ENCODE data around the gene NTSR2. TPM values are rescaled to one million over a fixed set of nuclear protein-coding genes. Genes with fewer than 3 reads are reported as not detected.

NTSR2 gene
- total and polyA plus RNA-seq, 9 donors: 0.33 to 3.8 (median 0.97) TPM; not detected in 2

GRCh38 chr2:11635141-11635540, 34.9 kb downstream of the NTSR2 start:
- Histone ChIP-seq H3K36me3 (peaks cover 7% of the 10 kb centered on the region), H3K4me1 (ENCODE audit: insufficient read depth) (no peaks in the 10 kb centered on the region), H3K9me3 (no peaks in the 10 kb centered on the region), H3K27ac (no peak overlapping the region), H3K27me3 (no peaks in the 10 kb centered on the region), H3K4me3 (no peak overlapping the region)
- no peak for TF ChIP-seq CTCF (IDR thresholded peaks at IDR 0.05)
- TF ChIP-seq POLR2A (IDR thresholded peaks at IDR 0.05): no peak
- TF ChIP-seq EP300 (IDR thresholded peaks at IDR 0.05): no peak
- WGBS, 3 donors: 92 to 94% (median 93%) methylated on average over 15 of the region's 15 CpGs
- DNase-seq: no peak
- intact Hi-C loops (cut with DNase I): no loop called here

- DNase-seq: no peak
- H3K27ac ChIP-seq: no peak overlapping the region
- intact Hi-C loops (cut with DNase I): no loop called here
Measured at GRCh38 chr2:11634584-11634983, 35.4 kb downstream of the NTSR2 start.

GRCh38 chr2:11633923-11634478, 36.0 kb downstream of the NTSR2 start:
- Histone ChIP-seq H3K4me3 (no peak overlapping the region), H3K27me3 (no peaks in the 10 kb centered on the region), H3K36me3 (peaks cover 2% of the 10 kb centered on the region), H3K27ac (no peak overlapping the region), H3K9me3 (no peaks in the 10 kb centered on the region), H3K4me1 (ENCODE audit: insufficient read depth) (no peaks in the 10 kb centered on the region)
- no peak for DNase-seq
- TF ChIP-seq POLR2A (IDR thresholded peaks at IDR 0.05) (no peak), CTCF (IDR thresholded peaks at IDR 0.05) (no peak), EP300 (IDR thresholded peaks at IDR 0.05) (no peak)
- intact Hi-C loops (cut with DNase I): no loop called here
- WGBS, 3 donors: 82 to 89% (median 83%) methylated on average over 27 to 28 of the region's 28 CpGs

More at GRCh38 chr2:11634584-11634983, 35.4 kb downstream of the NTSR2 start:
- H3K9me3 ChIP-seq: no peaks in the 10 kb centered on the region
- H3K36me3 ChIP-seq: peaks cover 7% of the 10 kb centered on the region
- TF ChIP-seq CTCF (IDR thresholded peaks at IDR 0.05) (no peak), EP300 (IDR thresholded peaks at IDR 0.05) (no peak), POLR2A (IDR thresholded peaks at IDR 0.05) (no peak)
- no peaks in the 10 kb centered on the region for H3K27me3 ChIP-seq
- no peaks in the 10 kb centered on the region for H3K4me1 ChIP-seq (ENCODE audit: insufficient read depth)
- H3K4me3 ChIP-seq: no peak overlapping the region
- 81 to 90% (median 84%) methylated on average over 15 of the region's 15 CpGs for WGBS, 3 donors

- Histone ChIP-seq H3K27me3 (no peaks in the 10 kb centered on the region), H3K36me3 (peaks cover 3% of the 10 kb centered on the region), H3K27ac (no peak overlapping the region), H3K4me3 (no peak overlapping the region), H3K4me1 (ENCODE audit: insufficient read depth) (no peaks in the 10 kb centered on the region), H3K9me3 (no peaks in the 10 kb centered on the region)
- no peak for DNase-seq
- TF ChIP-seq POLR2A (IDR thresholded peaks at IDR 0.05) (no peak), CTCF (IDR thresholded peaks at IDR 0.05) (no peak), EP300 (IDR thresholded peaks at IDR 0.05) (no peak)
- WGBS, 3 donors: 63 to 69% (median 66%) methylated on average over 7 of the region's 7 CpGs
- intact Hi-C loops (cut with DNase I): no loop called here
Measured at GRCh38 chr2:11631462-11631861, 38.5 kb downstream of the NTSR2 start.

Measured in ovary (tissue), 9 donors.